Endothelial cell of umbilical vein (primary cell): Measurements from ENCODE around the gene PPP1R13L. TPM values are rescaled to one million over a fixed set of nuclear protein-coding genes. Genes with fewer than 3 reads are reported as not detected.

Experiments
- BruUV-seq: library from RNA; stranded (reverse); fragments of 400-500 nt; replicated peaks from 2 replicates; lab custom pipeline; 2021; lab: Mats Ljungman, UMichigan
- CTCF ChIA-PET: fragments of 300-600, 350-600 bp; sonication (Branson Sonifier 250); formaldehyde crosslinking; loops from one replicate; lab custom pipeline; 2021; ENCODE audit warnings: antibody characterized with exemption, inconsistent platforms; lab: Charles Lee
- POLR2A ChIA-PET: fragments of 300-600, 350-600 bp; sonication (Branson Sonifier 250); formaldehyde crosslinking; loops from one replicate; lab custom pipeline; 2021; ENCODE audit warnings: antibody characterized with exemption, inconsistent platforms; lab: Charles Lee
- DNase-seq: peaks from one replicate; pipeline ENCODE4 v3.0.0-alpha.2; 2011; ENCODE audit warnings: low read depth, low spot score
- FAIRE-seq: peaks from 2 replicates; lab custom pipeline; 2011; peaks lifted over from hg19 to GRCh38; lab: Jason Lieb, UNC
- H2AFZ ChIP-seq: 2 replicates; pipeline ENCODE4 v1.6.0; 2012; ENCODE audit warnings: low read depth, low read length, control low read depth, inconsistent platforms
- H3K27ac ChIP-seq: 2 replicates; pipeline ENCODE4 v1.5.1; 2011; ENCODE audit warnings: low read depth, mild to moderate bottlenecking, control low read depth, low read length, moderate library complexity; ENCODE audit not compliant: insufficient read depth
- H3K27me3 ChIP-seq, 2 experiments: 2 replicates each; pipeline versions ENCODE4 v1.6.0 to v1.6.1; 2011; ENCODE audit warnings: low read length in 2 of 2, mixed read lengths in 1 of 2; ENCODE audit not compliant: control insufficient read depth in 2 of 2, insufficient read depth in 2 of 2
- H3K36me3 ChIP-seq, 2 experiments: 2 replicates in 1 of 2; 3 replicates in 1 of 2; pipeline ENCODE4 v1.5.1; 2011; ENCODE audit warnings: low read length in 2 of 2, mild to moderate bottlenecking in 1 of 2, moderate library complexity in 1 of 2; ENCODE audit not compliant: control insufficient read depth in 2 of 2, insufficient read depth in 2 of 2; ENCODE audit errors: extremely low read depth in 1 of 2
- H3K4me1 ChIP-seq: 3 replicates; pipeline ENCODE4 v1.5.1; 2011; ENCODE audit warnings: mild to moderate bottlenecking, low read length; ENCODE audit not compliant: control insufficient read depth, insufficient read depth; ENCODE audit errors: extremely low read depth
- H3K4me2 ChIP-seq: 2 replicates; pipeline ENCODE4 v1.6.1; 2011; ENCODE audit warnings: low read length, control low read depth, mixed read lengths; ENCODE audit not compliant: insufficient read depth
- H3K4me3 ChIP-seq, 3 experiments: fragments of 200-600 bp in 1 of 3; sonication (generic), shearing (Covaris generic) in 1 of 3; replicated peaks in 1 of 3; 2 replicates each; pipeline ENCODE4 v1.5.1; 2011 to 2016; ENCODE audit warnings: control low read depth in 3 of 3, low read length in 3 of 3, mild to moderate bottlenecking in 2 of 3, inconsistent platforms in 1 of 3, low read depth in 1 of 3, moderate library complexity in 1 of 3; ENCODE audit not compliant: insufficient read depth in 1 of 3
- H3K79me2 ChIP-seq: 2 replicates; pipeline ENCODE4 v1.6.0; 2012; ENCODE audit warnings: low read length, inconsistent platforms; ENCODE audit not compliant: control insufficient read depth, insufficient read depth
- H3K9ac ChIP-seq: replicated peaks from 2 replicates; pipeline ENCODE3; 2011; ENCODE audit warnings: low read length, control low read depth; ENCODE audit not compliant: insufficient read depth; ENCODE audit errors: extremely low read depth
- H3K9me1 ChIP-seq: replicated peaks from 3 replicates; pipeline ENCODE4 v1.6.0; 2011; ENCODE audit warnings: mild to moderate bottlenecking, low read length; ENCODE audit not compliant: control insufficient read depth, insufficient read depth; ENCODE audit errors: extremely low read depth
- H3K9me3 ChIP-seq: replicated peaks from 2 replicates; pipeline ENCODE4 v1.5.1; 2012; ENCODE audit warnings: low read length, inconsistent platforms; ENCODE audit not compliant: control insufficient read depth, insufficient read depth
- H4K20me1 ChIP-seq: replicated peaks from 2 replicates; pipeline ENCODE3; 2011; ENCODE audit warnings: mild to moderate bottlenecking, low read length; ENCODE audit not compliant: control insufficient read depth, insufficient read depth; ENCODE audit errors: extremely low read depth
- CTCF ChIP-seq, 2 donors: IDR thresholded peaks; 1 replicate in 1 of 2; 2 replicates in 1 of 2; pipeline ENCODE4 v1.5.1; 2011; ENCODE audit warnings: low read length in 2 of 2, mild to moderate bottlenecking in 2 of 2, moderate library complexity in 2 of 2, control low read depth in 1 of 2, inconsistent platforms in 1 of 2, low read depth in 1 of 2; ENCODE audit not compliant: insufficient read depth in 1 of 2; ENCODE audit errors: extremely low read depth in 1 of 2
- EZH2 ChIP-seq: IDR thresholded peaks from 2 replicates; pipeline ENCODE4 v1.6.1; 2012; ENCODE audit warnings: borderline replicate concordance, low read depth, mild to moderate bottlenecking, moderate library complexity, low read length, inconsistent platforms; ENCODE audit not compliant: severe bottlenecking
- FOS ChIP-seq: IDR thresholded peaks from 2 replicates; pipeline ENCODE4 v1.6.1; 2011; ENCODE audit warnings: mild to moderate bottlenecking, low read length, moderate library complexity, borderline replicate concordance; ENCODE audit not compliant: insufficient read depth
- GATA2 ChIP-seq: IDR thresholded peaks from 2 replicates; pipeline ENCODE4 v1.7.0; 2011; ENCODE audit warnings: low read depth, mild to moderate bottlenecking, moderate library complexity, mixed read lengths, low read length; ENCODE audit not compliant: insufficient read length, insufficient read depth
- JUN ChIP-seq: IDR thresholded peaks from 2 replicates; pipeline ENCODE4 v1.6.1; 2011; ENCODE audit warnings: borderline replicate concordance, low read depth; ENCODE audit not compliant: insufficient read length, insufficient read depth
- MAX ChIP-seq: IDR thresholded peaks from 2 replicates; pipeline ENCODE4 v1.6.1; 2011; ENCODE audit not compliant: insufficient read depth, insufficient read length
- MYC ChIP-seq: IDR thresholded peaks from one replicate; pipeline ENCODE4 v1.6.1; 2011; ENCODE audit warnings: mild to moderate bottlenecking, low read depth, low read length
- POLR2A ChIP-seq: IDR thresholded peaks from 2 replicates; pipeline ENCODE4 v1.6.1; 2012; ENCODE audit warnings: low read depth, mild to moderate bottlenecking, control low read depth, low read length
- POLR2AphosphoS5 ChIP-seq: IDR thresholded peaks from 2 replicates; pipeline ENCODE4 v1.6.1; 2012; ENCODE audit warnings: low read depth, mild to moderate bottlenecking, control low read depth, low read length, moderate library complexity; ENCODE audit not compliant: insufficient read depth
- dilution Hi-C: fragments of 300-500 bp; cut with MboI; formaldehyde crosslinking; loops from one replicate; pipeline ENCODE4 v1.15.0; 2019; ENCODE audit warnings: low sequenced_read_pairs; ENCODE audit not compliant: extremely low pct_ligation_motif_present
- intact Hi-C: fragments of 100-400 bp; cut with micrococcal nuclease; formaldehyde crosslinking; loops from one replicate; pipeline ENCODE4 v1.10.0; 2022
- polyA plus RNA-seq, 4 experiments: library from polyadenylated mRNA; depleted of rRNA in 3 of 4; stranded (reverse) in 3 of 4; unstranded in 1 of 4; fragments of >200 nt; gene quantifications; 2 replicates each; pipeline versions ENCODE4 v1.2.1 to v1.2.3, GENCODE V29; 2011 to 2012; ENCODE audit warnings: missing spikeins in 1 of 4
- total RNA-seq: library from RNA; stranded (reverse); gene quantifications from 2 replicates; pipeline ENCODE4 v1.2.3, GENCODE V29; 2021

The PPP1R13L gene
- total and polyA plus RNA-seq, 2 donors (not counting 3 experiments of a cell fraction or from before 2014, with no cell fraction given): 28.5 to 77.4 TPM

DNA sequence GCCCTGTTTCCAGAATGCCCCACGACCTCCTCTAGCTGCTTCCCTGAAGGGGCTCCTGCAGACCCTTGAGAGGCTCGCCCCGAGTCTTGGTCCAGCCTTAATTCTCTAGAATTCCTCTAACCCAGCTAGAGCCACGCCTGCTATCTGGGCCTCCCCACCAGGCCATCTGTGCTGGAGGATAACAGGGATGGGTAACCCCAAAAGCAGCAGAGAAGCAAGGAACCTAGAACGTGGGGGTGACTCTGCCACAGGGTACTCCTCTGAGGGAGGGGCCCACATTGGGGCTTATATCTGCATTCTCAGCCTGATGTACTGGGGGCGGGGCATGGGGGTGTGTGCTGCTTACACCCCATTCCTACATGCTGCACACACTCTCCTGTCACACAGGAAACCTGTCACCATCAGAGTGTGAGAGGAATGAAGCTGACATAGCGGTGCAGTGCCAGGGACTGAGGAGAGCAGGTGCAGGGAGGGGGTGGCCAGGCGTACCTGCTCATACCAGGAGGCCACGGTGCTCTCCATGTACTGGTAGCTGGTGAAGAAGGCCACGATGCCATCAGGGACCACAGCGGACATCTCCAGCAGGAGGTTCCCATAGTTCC lies 50.5 kb downstream of the PPP1R13L start:
- H3K79me2 ChIP-seq: no peaks in the 10 kb centered on the region
- DNase-seq (no peak), FAIRE-seq (no peak)
- H3K36me3 ChIP-seq: peaks cover 7 to 46% of the 10 kb centered on the region in 2 experiments
- H3K9me3 ChIP-seq: no peaks in the 10 kb centered on the region
- no peak overlapping the region for H2AFZ ChIP-seq
- no peak overlapping the region for H3K4me2 ChIP-seq
- H3K27ac ChIP-seq: no peak overlapping the region
- no peak for TF ChIP-seq GATA2
- no peak for TF ChIP-seq CTCF (IDR thresholded peaks at IDR 0.05; ENCODE audit: extremely low read depth in 1 of 2, insufficient read depth in 1 of 2, low read depth in 1 of 2, low read length in 2 of 2)
- no peak for TF ChIP-seq MAX
- TF ChIP-seq POLR2AphosphoS5: no peak
- no peak for TF ChIP-seq MYC
- no peak for TF ChIP-seq POLR2A
- TF ChIP-seq FOS: no peak
- TF ChIP-seq EZH2: no peak
- TF ChIP-seq JUN: no peak
- no peak overlapping the region for H3K4me3 ChIP-seq
- no peaks in the 10 kb centered on the region for H3K27me3 ChIP-seq
- no peaks in the 10 kb centered on the region for H3K4me1 ChIP-seq
- H3K9ac ChIP-seq: no peak overlapping the region
- no TSS peak for BruUV-seq
- dilution Hi-C loops: no loop called here
- no peaks in the 10 kb centered on the region for H3K9me1 ChIP-seq
- intact Hi-C loops: no loop called here
- CTCF ChIA-PET: no interaction called here
- no peaks in the 10 kb centered on the region for H4K20me1 ChIP-seq
- POLR2A ChIA-PET: no interaction called here
